Lower leg skin (tissue), 4 donors: ENCODE data around the gene RETREG3. TPM values are rescaled to one million over a fixed set of nuclear protein-coding genes. Genes with fewer than 3 reads are reported as not detected.

ENCODE experiments used
- DNase-seq, 2 donors: peaks; one replicate each; pipeline ENCODE4 v3.0.0-alpha.2; 2019; ENCODE audit warnings: low spot score in 2 of 2
- H3K4me3 ChIP-seq: fragments of 200-600 bp; sonication (generic); 2 replicates; pipeline ENCODE4 v1.5.1; 2017; ENCODE audit warnings: mild to moderate bottlenecking, low read depth; ENCODE audit not compliant: poor library complexity, severe bottlenecking
- POLR2A ChIP-seq, 2 donors: fragments of 450-650 bp; IDR thresholded peaks; one replicate each; pipeline ENCODE4 v1.6.1; 2016 to 2017; ENCODE audit warnings: antibody characterized with exemption in 2 of 2, mild to moderate bottlenecking in 1 of 2, moderate library complexity in 1 of 2
- WGBS, 2 donors: methylation state at CpG; one replicate each; pipeline ENCODE4 v1.1.5; 2018; 5-methylcytosine and 5-hydroxymethylcytosine counted together
- intact Hi-C: fragments of 100-400 bp; cut with DNase I; formaldehyde crosslinking; loops from one replicate; pipeline ENCODE4 v1.15.0; 2023; ENCODE audit warnings: low total_unique reads
- total RNA-seq, 4 donors: library from RNA; depleted of rRNA; stranded (reverse); fragments of >200 nt; gene quantifications; one replicate each; pipeline ENCODE4 v1.1.0, GENCODE V29; 2016
- TF ChIP-seq, protein P1 (sequence below), 3 donors: fragments of 450-650 bp; IDR thresholded peaks; one replicate each; pipeline ENCODE4 v1.5.1; 2016; ENCODE audit warnings: antibody characterized with exemption in 3 of 3, mild to moderate bottlenecking in 3 of 3, moderate library complexity in 2 of 3

RETREG3 gene
- total RNA-seq, 4 donors from 2014 or later: 69.4 to 106 (median 84.3) TPM

DNA sequence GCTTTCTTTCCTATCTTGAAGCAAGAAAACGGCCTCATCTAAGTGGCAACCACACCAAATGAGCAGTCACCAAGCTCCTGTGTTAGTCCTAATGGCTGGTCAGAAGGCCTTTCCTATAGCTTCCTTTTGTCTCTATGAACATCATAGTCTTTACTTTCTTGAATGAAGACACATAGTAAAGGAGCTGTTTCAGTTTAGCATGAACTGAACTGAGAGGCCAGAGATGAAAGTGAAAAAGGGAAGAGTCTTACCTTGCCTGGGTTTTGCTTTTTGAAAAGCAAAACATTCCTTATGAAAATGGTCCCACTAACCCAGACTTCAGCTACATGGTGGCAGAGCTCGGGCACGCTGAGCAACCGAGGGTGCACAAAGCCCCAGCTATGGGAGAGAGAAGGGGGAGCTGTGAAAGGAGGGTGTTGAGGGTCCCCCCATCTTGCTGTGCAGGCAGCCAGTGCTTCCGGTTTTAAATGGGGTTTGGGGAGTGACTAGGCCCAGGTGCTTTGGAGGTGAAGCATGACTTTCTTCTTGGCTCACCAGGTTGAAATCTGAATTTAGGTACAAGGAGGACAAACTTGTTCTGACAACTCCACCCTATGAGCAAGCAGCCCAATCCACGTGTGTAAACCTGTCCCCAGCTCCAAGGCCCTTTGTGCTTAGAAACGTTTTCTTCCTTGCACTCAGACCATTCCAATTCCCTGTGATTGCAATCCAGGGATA, 22.5 kb downstream of the RETREG3 start:
- 49 to 51% methylated on average over 7 of the region's 7 CpGs for WGBS, 2 donors
- H3K4me3 ChIP-seq: no peak overlapping the region
- no peak for DNase-seq
- no peak for TF ChIP-seq POLR2A (IDR thresholded peaks at IDR 0.05)
- TF ChIP-seq, protein P1, sequence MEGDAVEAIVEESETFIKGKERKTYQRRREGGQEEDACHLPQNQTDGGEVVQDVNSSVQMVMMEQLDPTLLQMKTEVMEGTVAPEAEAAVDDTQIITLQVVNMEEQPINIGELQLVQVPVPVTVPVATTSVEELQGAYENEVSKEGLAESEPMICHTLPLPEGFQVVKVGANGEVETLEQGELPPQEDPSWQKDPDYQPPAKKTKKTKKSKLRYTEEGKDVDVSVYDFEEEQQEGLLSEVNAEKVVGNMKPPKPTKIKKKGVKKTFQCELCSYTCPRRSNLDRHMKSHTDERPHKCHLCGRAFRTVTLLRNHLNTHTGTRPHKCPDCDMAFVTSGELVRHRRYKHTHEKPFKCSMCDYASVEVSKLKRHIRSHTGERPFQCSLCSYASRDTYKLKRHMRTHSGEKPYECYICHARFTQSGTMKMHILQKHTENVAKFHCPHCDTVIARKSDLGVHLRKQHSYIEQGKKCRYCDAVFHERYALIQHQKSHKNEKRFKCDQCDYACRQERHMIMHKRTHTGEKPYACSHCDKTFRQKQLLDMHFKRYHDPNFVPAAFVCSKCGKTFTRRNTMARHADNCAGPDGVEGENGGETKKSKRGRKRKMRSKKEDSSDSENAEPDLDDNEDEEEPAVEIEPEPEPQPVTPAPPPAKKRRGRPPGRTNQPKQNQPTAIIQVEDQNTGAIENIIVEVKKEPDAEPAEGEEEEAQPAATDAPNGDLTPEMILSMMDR (IDR thresholded peaks at IDR 0.05): no peak
- intact Hi-C loops: no loop called here

DNA sequence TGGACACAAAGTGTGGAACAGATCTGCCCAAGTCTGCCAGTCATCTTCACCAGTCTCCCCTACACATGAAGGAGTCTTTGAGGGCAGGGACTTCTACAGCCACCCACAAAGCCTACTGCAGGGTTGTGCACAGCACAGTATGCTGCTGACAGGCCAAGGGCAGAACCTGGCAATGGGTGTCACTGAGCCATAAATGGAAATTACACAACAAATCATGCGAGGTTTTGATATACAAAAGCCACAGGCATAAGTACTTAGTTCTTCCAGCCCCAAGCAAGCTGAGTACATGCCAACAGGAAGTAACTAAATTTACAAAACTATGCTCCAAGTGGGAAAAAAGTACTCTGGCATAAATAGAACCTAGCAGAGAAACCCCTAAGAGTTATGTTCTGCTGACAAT, 23.8 kb downstream of the RETREG3 start:
- H3K4me3 ChIP-seq: no peak overlapping the region
- no peak for DNase-seq
- intact Hi-C loops: no loop called here
- TF ChIP-seq, protein P1 (IDR thresholded peaks at IDR 0.05): no peak
- no peak for TF ChIP-seq POLR2A (IDR thresholded peaks at IDR 0.05)
- 16 to 24% methylated on average over 1 of the region's 1 CpG for WGBS, 2 donors

DNA sequence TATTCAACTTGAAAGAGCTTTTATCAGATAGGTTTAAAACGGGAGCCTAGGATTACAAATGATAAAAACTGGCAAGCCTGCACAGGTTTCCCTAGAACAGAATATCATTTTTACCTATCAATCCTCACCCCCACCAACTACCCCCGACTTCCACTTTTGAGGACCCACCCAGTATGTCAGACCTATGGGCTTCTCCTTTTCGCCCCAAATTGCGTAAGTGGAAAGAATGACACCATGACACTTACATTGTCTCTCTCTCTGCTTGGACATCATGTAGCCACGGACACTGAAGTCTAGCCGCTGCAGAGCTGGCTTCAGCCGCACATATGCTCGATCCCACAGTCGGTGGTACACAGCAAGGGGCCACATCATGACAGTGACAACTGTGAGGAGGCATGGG, 24.3 kb downstream of the RETREG3 start:
- intact Hi-C loops: no loop called here
- TF ChIP-seq, protein P1 (IDR thresholded peaks at IDR 0.05): no peak
- TF ChIP-seq POLR2A (IDR thresholded peaks at IDR 0.05): no peak
- no peak overlapping the region for H3K4me3 ChIP-seq
- WGBS, 2 donors: 73 to 75% methylated on average over 9 of the region's 9 CpGs
- DNase-seq: no peak

DNA sequence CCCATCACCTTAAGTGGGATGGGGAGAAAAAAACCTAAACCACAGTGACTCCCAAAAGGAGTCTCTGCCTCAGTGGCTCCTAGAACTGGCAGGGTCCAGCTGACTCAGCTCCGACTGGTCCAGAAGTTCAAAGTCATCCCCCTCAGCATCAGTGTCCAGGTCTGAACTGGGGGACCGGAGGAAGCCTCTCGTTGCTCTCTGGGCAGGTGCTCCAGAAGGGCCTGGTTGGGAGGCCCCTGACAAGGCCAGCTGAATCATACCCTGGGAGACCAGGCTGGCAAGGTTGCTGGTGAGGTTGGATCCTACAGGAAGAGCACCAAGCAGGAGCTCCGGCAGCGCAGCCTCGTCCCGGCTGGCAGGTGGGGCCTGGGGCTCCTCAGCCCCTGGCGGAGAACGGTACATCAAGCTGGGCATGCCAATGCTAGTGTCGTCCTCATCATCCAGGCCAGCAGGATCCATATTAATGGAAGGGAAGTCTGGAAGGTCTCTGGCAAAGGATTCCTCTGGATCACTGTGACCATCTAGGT, 27.4 kb downstream of the RETREG3 start:
- intact Hi-C loops: no loop called here
- 82 to 90% methylated on average over 9 to 10 of the region's 10 CpGs for WGBS, 2 donors

DNA sequence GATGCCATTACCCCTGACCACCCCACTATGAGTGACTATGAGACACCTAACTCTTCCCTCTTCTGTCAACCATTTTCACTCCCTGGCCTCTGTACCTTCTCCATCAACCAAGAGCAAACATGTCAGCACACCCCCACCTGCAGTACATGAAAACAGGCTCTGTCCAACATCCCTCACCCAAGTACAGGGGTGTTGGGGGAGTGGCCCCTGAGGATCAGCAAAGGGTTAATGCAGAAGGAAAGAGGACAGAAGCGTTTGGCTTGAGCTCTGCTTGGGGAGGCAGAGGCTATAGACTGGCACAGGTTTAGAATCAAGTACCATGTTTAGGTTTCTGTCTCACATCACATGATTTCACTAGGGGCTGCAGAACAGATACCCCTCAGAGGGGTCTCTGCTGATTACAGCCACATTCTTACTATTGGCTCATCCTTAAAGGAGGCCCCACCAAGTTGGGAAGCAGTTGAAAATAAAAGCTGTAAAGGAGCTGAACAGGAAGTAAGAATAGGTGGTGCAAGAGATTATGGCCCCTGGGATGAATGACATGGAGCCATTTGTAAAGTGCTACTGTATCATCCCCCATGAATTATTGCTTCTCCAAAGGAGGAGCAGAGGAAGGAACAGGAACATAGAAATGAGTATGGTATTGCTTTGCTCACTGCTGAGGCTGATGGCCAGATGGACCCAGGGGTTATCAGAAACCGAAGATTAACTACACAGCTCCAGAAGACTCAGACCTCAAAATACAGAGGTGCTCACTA, 29.2 kb downstream of the RETREG3 start:
- H3K4me3 ChIP-seq: no peak overlapping the region
- TF ChIP-seq POLR2A (IDR thresholded peaks at IDR 0.05): no peak
- TF ChIP-seq, protein P1 (IDR thresholded peaks at IDR 0.05): no peak
- intact Hi-C loops: loop anchor here (10.0 kb wide), 1 partner anchor 105 kb away; the partner anchor contains the start of genes CCR10 and CNTNAP1
- 47 to 59% methylated on average over 2 of the region's 2 CpGs for WGBS, 2 donors
- no peak for DNase-seq

More for the DNA sequence above, 27.4 kb downstream of the RETREG3 start:
- no peak overlapping the region for H3K4me3 ChIP-seq
- peak in 1 of 2 donors; percentile 72 for DNase-seq
- no peak for TF ChIP-seq POLR2A (IDR thresholded peaks at IDR 0.05)

DNA sequence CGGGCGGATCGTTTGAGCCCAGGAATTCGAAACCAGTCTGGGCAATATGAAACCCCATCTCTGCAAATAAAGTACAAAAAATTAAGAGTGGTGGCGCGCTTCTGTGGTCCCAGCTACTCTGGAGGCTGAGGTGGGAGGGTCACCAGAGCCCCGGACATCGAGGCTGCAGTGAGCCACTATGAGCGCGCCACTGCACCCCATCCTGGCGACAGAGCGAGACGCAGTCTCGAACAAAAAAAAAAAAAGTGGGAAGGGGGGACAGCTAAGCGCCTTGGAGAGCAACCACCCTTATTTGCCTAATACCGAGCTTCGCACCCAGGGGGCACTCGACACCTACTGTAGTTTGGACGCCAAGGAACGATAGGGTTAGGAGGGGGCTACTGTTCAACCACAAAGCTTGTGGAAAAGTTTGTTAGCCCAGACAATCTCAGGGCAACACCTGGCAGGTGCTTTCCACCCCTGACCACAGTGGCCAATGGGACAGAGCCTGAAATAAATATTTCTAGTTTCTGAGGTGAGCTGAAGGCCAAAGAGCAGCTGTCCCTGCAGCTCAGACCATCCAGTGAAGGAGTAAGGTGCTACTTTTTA, 30.8 kb downstream of the RETREG3 start:
- intact Hi-C loops: loop anchor here (10.0 kb wide), 1 partner anchor 106 kb away; the partner anchor contains the start of genes CCR10 and CNTNAP1
- 1% methylated on average over 20 of the region's 20 CpGs for WGBS, 2 donors
- DNase-seq: peak; percentile 72 to 92
- TF ChIP-seq, protein P1 (IDR thresholded peaks at IDR 0.05): peak in 1 of 3 donors; percentile 68
- no peak for TF ChIP-seq POLR2A (IDR thresholded peaks at IDR 0.05)
- H3K4me3 ChIP-seq: peak overlapping the region; percentile 38
